ENCODE results near the gene OSMR.

The OSMR gene

GRCh38 chr5:38845526-38846378 is at the start of gene OSMR:
TSS of gene OSMR (plus strand) at chr5:38846012. CDS start at chr5:38869045, 23,033 bp downstream.
- no peak for DNase-seq

GRCh38 chr5:38796742-38797108 is 49.1 kb upstream of the OSMR start:
- DNase-seq = no peak

DNA sequence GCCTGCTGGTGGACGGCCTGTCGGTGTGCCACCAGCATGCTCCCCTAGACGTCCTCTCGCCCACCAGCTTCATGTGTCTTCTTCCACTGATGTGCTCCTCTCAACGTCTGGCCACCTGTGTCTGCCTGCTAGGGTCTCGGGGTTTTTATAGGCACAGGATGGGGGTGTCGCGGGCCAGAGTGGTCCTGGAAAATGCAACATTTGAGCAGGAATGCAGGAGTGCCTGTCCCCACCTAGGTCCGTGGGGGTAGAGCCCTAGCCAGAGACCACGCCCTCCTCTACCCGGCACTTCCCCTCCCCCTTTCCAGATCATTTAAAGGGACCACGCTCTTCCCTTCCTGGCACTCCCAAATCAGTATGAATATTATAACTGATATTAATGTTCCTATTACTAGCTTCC is 48.0 kb upstream of the OSMR start:
- DNase-seq = no peak

- no peak for DNase-seq
These were observed 46.0 kb upstream of the OSMR start for GRCh38 chr5:38799556-38800377.

- no peak for DNase-seq
These were observed 45.3 kb upstream of the OSMR start for GRCh38 chr5:38800515-38800914.

- DNase-seq = no peak
These were observed 43.7 kb upstream of the OSMR start for GRCh38 chr5:38802125-38802524.

DNA sequence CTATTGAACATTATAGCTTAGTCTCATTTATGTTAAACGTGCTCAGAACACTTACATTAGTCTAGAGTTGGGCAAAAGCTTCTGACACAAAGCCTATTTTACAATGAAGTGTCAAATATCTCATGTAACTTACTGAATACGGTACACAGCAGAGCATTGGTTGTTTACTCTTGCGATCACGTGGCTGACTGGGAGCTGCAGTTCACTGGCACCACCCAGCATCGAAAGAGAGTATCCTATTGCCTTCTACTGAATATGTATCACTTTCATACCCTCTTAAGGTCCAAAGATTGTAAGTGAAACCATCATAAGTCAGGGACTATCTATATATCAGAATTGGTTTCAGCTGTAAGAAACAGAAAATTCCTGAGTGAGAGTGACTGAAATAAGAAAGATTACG is 42.6 kb upstream of the OSMR start:
- no peak for DNase-seq

DNA sequence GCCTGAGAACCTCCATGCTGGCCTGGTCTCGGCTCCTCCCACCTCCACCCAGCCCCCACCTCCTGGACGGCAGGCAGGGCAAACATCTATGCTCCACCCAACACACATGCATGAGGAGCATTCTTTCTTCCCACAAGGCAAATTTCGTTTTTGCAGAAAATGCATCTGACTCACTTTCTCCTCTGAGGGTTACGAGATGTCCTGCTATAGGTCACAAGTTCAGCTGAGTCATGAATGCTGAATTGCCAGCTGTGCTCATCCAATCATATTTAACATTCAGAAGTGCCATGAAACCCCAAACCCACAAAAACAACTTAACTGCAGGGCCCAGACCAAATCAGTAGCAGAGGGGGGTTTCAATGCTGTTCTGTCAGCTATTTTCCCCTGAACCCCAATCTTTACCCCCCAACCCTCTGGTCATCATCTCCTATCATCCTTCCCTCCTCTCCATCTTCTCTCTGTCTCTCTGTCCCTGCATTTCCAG is 39.0 kb upstream of the OSMR start:
- no peak for DNase-seq

DNA sequence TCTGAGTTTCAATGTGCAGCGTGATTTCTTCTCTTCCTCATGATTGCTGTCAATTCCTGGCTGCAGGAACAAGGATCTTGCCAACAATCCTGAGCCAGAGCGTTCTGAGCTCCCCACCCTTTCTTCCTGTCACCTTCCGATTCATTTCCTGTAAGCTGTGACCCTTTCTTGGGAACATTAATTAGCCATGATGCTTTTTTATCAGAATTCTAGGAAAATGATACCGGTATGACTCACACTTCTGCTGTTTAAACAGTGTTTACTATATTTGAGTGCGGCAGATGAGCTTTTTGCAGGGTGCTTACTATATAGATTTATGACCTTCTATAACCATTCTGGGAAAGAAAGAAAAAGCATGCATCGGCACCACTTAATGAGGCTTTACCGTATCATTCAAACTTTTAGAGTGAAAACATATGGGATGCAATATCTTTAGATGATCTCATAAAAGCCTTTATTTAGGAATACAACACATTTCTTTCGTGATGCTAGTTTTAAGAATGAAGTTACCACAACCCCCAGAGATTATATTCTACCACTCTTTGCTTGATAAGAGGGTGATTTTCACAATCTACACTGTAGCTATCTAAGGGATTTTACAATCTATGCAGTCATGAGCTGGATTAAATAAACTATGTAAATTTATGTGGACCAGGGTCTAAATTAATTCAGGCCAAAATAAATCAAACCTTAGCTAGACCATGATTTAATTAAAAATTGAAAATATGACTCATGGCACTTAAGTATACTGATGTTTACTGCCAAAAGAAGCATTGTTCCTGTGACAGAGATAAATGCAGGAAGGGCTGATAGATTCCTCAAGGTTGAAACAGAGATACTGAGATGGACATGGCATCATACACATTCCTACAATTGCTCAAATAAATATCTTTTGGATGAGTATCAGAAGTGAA is 38.0 kb upstream of the OSMR start:
- no peak for DNase-seq

DNA sequence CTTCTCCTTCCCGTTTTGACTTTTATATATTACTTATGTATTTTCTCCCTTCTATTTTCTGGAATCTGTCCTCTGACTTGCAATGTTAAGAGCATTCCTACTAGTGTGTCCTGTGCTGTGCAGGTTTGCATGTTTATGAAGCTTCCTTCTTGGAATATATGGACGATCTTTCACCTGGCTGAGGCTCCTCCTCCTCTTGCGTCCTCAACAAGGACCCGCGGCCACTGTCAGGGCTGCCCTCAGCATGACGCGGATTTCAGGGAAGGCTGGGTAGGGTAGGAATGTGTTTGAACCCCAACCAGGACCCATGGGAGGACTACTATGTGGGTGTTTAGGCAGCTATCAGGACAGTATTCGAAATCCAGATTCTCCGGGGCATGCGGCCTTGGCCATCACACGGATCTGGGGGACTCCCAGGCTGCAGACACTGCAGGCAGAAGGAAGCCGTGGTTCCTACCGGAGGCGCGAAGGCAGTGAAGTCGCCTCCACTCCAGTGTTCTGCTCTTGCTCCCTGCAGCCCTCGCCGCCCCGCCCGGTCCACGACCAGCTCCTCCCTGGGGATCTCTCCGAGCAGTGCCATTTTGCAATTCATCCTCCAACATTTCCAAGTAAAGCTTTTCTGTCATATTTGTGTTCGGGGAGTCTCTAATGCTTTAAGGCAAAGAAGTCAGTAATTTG is 37.0 kb upstream of the OSMR start:
- no peak for DNase-seq

DNA sequence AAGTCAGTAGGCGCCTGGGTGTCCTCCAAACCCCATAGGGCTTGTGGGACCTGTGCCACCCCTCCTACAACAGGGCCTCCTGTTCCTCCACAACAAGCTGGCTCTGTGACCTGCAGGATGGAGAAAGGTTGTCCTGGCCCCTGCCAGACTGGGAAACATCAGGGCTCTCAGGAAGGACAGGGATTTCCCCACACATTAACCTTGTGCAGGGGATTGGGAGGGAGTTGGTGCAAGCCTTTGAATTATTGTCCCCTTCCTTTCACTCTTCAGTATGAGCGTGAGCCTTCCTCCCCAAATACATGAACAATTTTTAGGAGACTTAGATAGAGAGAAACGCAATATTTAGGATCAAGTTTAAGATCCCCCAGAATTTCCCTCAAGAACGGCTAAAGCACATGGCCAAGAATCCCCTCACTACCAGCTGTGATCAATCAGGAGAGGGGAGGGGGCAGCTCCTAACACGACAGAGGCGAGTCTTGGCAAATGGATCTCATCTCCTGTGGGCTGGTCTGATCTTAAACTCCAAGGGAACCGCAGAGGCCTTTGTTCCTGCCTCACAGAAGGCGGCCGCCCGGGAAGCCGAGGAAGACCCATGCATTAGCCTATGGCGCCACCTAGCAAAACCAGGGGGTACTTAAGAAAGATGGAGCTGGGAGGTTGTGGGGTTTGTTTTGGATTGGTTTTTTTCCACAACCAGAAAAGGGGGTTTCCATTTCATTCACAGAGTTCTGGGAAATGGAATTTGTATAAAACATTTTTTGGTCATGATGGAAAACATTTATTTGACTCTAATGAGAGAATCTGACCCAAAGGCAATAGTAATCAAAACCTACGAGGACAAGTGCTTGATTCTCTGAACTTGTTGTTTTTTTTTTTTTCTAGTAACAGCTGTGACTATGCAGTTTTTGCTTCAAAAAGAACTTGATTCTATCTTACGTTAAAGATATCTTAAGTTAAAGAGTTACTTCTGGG is 36.1 kb upstream of the OSMR start:
- DNase-seq = no peak

DNA sequence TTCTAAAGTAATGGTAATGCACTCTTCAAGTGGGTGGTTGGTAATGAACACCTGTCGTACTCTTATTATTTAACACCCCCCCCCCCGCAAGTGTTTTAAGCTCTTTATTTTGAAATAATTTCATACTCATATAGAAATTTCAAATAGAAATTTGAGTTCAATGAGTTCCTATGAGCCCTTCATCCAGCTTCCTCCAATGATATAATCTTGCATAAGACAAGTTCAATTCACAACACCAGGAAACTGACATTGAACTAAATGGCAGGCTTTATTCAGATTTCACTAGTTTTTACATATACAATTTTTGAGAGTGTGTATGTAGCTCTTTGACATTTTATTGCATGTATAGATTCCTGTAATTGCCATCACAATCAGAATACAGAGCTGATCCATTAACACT is 30.9 kb upstream of the OSMR start:
- DNase-seq = no peak

- no peak for DNase-seq
These were observed 29.5 kb upstream of the OSMR start for GRCh38 chr5:38816083-38817030.

GRCh38 chr5:38821679-38822078 is 24.1 kb upstream of the OSMR start:
- DNase-seq = no peak

GRCh38 chr5:38823503-38823902 is 22.3 kb upstream of the OSMR start:
- DNase-seq = no peak

GRCh38 chr5:38824821-38825220 is 21.0 kb upstream of the OSMR start:
- DNase-seq = no peak

DNA sequence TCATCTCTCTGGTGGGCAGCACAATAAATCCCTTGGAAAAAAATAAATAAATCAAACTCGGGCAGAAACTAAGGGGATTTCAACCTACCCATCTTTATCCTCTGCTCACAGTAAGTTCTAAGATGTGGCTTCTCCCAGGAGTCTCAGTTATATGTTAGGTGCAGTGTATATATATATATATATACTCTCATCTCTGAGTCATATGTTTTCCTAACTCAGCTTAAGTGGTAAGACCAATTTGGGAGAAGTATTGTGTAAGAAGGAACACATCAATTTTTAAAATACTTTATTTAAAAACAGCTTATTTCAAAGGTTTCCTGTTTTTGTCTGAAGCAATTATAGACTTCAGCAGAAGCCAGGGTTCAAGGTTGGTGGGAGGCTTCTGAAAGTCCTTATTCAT is 20.3 kb upstream of the OSMR start:
- DNase-seq = no peak

- no peak for DNase-seq
These were observed 18.3 kb upstream of the OSMR start for GRCh38 chr5:38827525-38827924.

DNA sequence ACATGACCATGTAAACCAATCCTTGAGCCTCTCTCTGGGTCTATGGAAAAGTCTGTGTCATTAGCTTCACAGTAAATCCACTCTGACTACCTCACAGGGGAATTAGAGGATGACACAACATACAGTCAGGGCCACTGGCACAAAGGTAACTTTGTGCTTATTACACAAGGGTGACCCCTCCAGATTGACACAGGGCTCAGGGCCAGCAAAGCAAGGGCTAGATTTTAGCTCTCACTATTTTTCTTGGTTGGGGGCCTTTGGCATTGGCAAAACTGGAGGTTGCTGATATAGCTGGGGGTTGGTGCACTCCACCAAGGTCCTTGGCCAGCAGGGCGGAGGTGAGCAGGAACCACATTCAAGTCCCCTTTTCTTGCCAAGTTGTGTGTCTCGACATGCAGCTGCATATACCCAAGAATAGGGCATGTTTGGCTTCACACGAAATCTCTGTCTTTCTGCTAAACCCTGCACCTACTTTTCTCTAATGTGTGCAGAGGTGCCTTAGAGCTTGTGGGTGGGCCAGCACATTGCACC is 15.2 kb upstream of the OSMR start:
- DNase-seq = no peak

DNA sequence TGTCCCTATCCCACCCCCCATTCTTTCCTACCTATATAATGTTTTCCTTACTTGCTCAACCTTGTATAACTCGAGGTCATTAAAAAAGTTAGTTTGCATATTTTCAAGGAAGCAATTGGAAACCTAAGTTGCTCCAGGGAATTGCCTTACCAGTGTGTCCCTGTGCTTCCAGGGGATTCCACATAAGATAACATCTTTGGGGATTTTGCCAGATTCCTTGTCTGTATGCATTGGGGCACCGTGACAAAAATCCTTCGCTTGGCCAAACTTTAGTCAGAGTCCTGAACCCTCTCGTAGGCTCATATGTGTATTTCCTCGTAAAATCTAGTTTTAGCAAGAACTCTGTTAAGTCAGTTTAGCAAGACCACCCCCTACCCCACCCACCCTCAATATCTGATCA is 14.7 kb upstream of the OSMR start:
- DNase-seq = no peak
